Ammon's horn (tissue), 1 donor: Measurements from ENCODE around the gene METTL1.
A peak's percentile ranks its signal among the peaks of the same experiment; 100 is the strongest.
"Not testable (repeated sequence)": the region's sequence is repeated elsewhere in the genome, so short reads cannot be mapped to it uniquely, and the experiment has no call there.

Source experiments
- DNase-seq: peaks from one replicate; pipeline ENCODE4 v3.0.0-alpha.2; 2016; ENCODE audit warnings: low spot score

METTL1 gene

DNA sequence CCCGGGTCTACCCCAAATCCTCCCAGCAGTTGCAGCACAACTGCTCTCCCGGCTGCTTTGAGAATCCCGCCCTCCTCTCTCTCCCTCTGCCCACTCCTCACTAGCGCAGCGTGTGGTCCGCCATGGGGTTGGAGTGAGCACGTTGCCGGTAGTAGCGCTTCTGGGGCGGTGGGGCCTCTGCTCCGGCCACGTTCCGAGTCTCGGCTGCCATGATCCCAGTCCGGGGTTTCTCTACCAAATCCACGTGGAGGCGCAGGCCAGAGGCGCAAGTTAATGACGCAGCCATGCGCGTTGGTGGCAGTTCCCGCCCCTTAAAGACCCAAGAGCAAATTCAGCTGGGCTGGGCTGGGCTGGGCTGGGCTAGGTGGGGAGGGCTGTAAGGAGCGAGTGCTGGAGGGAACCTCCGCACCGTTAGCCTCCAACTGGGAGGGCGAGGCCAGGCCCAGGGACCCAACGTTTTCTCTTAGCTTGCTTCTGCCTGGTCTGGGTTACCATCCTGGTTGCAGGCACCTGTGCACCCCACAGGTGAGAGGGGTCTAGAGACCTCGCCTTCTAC is at the start of gene METTL1:
METTL1 (minus strand) TSS at position 233 of the 556 bp plus-strand sequence; CDS start at position 211, 22 bp downstream.
- DNase-seq, result peak; percentile 98

DNA sequence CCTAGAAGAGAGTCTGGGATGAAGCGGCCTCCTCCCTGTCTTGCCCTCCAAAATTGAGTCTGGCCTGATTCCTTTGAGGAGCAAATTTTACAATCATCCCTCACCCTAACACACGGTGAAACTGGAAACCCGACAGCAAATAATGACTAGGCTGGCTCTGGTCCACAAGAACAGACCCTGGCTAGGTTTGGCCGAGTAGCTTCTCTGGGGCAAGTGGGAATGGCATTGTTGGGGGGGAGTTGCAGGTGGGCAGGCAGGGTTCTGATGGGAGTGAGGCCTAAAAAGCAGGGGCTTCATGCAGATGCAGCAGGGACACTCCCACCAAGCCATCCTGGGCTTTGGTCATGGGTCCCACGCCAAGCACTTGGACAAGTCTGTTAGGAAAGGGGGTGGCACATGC is 49.1 kb upstream of the METTL1 start:
- DNase-seq, result not testable (repeated sequence)

DNA sequence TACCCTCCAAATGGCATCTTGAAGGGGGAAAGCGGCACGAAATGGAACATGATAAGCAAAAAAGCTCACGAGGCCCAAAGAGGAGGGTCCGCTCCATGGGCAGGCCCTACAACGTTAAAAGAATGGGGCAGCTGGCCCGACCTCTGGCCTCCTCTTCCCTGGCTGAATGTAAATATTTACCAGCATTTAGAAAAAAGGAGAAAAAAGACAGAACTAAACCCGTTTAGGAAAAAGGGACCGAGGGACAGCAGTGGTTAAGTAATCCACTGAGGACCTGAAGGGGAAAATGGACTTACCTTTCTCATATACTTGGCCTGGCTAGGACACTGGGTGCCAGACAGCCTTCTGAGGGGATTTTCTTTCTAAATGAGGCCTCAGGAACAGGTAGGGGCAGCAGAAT is 48.2 kb upstream of the METTL1 start:
- not testable (repeated sequence) for DNase-seq

DNA sequence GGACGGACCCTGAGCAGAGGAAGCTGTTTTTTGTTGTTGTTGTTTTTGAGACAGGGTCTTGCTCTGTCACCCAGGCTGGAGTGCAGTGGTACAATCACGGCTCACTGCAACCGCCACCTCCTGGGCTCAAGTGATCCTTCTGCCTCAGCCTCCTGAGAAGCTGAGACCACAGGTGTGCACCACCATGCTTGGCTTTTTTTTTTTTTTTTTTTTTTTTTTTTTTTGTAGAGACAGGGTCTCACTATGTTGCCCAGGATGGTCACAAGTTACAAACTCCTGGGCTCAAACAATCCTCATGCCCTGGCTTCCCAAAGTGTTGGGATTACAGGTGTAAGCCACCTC is 46.1 kb upstream of the METTL1 start:
- DNase-seq, result not testable (repeated sequence)

DNA sequence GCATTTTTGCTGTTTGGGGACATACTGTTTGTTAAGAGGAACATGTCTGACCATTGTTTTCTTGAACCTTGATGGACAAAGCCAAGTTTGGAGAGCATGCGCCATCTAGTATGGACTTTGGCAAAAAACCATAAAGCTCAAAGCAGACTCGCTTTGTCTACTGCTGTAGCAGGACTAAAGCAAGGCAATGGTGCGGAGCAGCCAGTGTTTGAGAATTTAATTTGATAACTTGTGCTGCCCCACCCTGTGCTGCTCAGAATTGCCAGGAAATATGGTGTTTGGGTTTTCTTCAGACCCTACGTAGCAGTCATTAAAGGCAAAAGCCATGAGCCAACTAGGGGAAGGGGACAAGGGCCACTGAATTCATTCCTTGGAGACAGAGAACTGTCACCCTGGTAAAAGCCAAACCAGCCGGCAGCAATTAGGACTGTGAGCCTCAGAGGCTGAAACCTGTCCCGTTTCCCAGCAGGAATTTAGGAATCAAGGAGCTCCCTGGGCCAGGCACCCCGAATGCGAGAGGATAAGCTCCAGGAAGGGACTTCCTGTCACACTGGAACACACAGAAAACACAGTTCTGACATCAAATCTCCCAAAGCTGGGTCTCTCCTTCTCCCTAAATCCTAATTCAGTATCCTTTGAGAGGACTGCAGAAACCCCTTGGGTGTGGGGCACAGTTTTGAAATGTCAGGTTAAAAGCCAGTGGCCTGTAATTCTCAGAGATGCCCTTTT is 45.5 kb upstream of the METTL1 start:
- no peak for DNase-seq

DNA sequence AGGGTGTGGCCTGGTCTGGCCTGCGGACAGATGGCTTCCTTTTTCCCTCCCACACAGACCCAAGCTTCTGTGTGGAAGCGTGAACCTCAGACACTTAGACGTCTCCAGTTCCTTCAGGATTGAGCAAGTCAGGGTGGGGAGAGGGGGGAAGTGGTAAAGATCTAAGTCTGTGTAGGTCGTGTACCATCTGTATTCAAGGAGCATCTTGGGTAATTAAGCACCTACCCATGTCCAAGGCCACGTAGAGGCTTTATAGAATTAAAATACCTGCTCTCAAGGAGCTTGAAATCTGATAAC is 44.9 kb upstream of the METTL1 start:
- DNase-seq, result no peak

DNA sequence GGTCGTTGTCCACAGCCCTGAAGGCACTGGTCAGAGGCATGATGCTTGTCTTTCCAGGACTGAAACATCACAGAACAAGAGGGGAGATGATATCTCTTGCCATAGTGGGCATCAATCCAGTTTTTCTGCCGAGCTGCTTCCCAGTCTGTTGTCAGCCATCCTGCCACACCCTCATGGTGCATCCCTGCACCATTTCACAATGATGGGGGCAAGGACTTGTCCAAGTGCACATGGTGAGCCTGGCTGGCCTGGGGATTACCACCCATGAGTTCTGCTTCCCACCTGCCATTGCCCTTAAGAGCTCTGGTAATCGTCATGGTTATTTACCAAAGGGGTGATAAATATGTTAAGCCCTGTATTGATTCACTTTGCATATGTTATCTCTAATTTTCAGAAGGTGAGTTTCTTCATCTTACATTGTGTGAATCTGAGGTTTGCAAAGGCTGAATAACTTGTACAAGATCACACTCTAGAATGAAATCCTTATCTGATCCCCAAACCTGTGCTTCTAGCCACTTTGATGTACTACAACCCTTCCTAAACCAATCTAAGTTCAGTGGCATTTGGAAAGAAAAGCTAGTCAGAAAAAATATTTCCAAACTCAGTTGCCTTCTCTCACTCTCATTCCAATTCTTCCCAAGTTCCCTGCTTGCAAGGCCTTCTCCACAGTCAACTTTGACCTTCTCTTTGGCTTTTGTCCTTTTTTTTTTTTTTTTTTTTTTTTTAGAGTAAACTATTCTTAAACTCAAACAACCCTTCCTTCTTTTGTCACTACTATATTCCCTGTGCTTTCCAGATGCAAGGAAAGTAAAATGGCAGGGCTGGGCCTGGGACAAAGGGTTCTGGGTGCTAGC is 44.3 kb upstream of the METTL1 start:
- DNase-seq, result no peak

DNA sequence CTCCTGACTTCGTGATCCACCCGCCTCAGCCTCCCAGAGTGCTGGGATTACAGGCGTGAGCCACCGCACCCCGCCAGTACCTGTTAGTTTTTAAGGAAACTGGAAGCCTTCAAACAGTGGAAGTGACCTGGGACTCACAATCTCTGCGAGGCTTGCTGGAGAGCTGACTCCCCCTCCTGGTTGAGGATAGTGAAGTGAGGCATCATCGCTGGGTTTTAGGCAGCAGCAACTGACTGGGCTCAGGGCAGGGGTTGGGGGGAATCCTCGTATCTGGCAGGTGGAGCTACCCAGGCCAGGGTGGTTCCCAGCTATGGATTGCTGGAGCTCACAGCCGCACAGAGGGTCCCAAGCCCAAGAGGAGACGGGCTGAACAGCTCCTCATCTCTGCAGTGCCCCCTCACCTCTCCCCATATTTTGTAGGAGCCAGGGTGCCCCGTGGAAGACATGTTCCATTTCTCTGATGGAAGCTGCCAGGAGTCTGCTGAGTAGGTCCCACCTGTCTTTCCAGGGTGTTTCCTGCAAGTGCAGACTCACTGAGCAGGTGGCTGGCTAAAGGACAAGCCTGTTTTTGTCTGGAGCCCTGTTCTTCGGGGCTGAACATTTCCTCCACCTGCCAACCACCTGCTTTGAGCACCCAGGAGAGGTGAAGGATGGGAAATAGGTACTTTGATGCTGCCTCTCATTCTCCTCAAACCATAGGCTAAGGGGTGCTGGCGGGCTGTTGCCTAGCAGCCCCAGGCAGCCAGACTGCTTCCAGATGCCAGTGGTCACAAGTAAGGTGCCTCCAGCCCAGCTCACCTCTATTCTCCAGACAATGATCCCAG is 43.5 kb upstream of the METTL1 start:
- no peak for DNase-seq

DNA sequence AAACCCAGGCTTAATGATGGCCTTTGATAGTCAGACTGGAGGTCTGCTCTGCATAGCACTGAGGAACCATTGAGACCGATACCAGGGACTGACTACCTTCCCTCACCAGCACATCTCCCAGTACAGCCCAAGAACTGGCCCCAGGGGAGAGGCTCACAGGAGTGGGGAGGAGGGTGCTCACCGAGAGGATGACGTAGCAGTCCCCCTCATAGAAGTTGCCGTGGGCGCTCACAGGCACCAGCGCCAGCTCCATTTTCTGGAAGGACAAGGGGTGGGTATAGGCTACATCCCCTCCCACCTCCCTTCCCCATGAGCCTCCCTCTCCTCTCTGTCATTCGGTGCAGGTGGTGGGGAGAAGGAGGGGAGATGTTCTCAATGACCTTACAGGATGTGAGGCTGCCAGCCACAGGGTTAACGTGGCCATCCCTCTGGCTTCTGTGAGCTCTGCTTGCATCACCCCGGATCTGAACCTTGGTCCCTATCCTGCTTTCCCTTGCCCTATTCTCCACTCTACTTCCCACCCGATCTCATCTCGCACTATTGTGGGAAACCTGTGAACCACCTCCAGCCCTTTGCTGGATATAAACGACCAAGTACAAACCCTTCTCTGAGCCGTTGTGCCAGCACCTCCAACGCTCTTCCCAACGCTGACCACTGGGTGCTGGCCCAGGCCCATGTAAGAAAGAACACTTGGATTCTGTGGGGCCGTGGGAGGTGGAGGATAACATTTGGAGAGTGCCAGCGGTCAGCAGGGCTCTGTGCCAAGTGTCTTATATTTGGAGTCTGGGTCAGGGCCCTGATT is 42.3 kb upstream of the METTL1 start:
- DNase-seq, result no peak

DNA sequence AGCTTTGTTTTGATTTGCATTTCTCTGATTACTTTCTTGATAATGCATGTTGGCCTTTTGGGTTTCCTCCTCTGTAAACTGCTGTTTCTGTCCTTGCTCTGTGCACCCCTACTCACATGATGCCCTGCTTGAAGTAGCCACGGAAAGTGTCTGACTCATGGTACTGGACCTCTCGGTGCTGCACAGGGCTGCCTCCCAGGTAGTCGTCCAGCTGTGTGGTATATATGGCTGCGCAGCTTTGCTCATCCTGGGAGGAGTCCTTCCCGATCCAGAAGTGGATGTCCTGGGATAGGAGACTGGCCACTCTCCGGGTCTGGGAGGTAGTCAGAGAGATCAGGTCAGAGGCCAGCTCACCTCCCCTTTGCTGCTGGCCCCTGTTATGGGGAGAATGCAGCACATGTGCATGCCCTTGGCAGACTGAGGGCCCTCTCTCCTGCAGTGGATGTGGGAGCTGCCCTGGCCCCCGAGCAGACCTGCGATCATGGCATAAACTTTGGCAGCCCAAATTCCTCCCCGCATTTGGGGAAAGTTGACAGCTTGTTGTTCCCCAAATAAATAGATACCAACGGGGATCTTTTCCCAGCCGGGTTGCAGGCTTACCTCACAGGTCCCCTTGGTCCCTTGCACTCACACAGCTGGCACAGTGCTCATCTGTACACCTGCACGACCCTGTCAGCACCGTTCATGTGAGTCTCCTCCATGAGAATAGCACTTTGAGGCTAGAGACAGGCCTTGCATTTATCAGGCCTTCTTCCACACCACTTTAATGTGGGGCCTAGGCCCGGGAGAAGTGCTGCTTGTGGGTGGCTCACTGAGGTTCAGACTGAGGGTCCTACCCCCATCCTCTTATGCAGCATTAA is 41.4 kb upstream of the METTL1 start:
- no peak for DNase-seq

- DNase-seq, result no peak
Observed at GRCh38 chr12:57811028-57811755, 39.3 kb upstream of the METTL1 start.

DNA sequence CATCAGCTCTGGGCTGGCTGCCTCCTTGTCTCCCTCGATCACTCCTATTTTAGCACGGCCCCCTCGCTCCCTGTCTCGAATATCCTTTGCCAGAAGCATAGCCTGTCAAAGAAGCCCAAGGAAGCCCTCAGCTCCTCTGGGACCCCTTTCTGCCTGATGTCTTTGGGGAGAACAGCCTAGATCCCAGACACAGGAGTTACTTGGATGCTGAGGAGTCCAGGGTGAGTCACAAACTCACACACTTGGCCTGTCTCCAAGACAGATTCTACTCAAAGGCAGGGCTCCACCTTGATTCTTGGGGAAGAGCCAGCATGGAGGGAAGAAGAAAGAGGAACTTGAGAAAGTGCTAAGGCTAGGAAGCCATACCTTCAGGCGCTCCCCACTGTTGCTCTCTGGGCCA is 38.5 kb upstream of the METTL1 start:
- no peak for DNase-seq

DNA sequence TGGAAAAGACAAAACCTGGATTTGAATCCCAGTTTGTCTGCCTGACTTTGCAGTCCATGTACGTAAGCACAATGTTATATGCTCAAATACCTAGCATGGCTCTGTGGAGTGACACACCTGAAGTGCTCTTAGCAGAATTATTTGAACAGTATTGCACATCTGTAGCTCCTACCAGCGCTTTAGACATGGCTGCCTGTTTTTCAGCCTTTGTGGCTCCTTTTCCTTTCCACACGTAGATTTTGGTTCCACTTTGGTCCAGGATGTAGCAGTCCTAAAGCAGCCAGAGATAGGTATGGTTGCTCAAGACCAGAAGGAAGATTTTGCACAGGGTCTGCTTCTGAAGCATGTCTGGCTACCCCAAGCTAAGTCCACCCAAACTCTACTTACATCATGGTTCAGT is 37.5 kb upstream of the METTL1 start:
- no peak for DNase-seq

GRCh38 chr12:57808351-57808750 is 36.4 kb upstream of the METTL1 start:
- no peak for DNase-seq

DNA sequence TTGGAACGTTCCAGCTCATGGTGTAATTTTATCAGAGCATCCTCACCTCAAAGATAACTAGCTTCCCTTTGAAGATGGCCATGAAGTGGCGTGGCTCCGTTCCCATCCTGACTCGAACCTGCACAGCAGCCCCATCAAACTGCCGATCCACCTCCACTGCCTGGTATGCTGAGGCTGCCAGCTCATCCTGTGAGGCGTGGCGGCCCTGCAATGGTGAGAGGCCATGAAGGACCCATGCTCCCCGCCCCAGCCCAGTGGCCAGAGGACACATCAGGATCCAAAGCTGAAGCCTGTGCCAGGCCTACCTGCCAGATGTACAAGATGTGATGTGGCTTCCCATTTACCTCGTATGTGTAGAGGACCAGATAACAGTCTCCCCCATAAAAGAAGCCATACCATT is 35.4 kb upstream of the METTL1 start:
- DNase-seq, result no peak

- no peak for DNase-seq
Observed at GRCh38 chr12:57806677-57807076, 34.8 kb upstream of the METTL1 start.

DNA sequence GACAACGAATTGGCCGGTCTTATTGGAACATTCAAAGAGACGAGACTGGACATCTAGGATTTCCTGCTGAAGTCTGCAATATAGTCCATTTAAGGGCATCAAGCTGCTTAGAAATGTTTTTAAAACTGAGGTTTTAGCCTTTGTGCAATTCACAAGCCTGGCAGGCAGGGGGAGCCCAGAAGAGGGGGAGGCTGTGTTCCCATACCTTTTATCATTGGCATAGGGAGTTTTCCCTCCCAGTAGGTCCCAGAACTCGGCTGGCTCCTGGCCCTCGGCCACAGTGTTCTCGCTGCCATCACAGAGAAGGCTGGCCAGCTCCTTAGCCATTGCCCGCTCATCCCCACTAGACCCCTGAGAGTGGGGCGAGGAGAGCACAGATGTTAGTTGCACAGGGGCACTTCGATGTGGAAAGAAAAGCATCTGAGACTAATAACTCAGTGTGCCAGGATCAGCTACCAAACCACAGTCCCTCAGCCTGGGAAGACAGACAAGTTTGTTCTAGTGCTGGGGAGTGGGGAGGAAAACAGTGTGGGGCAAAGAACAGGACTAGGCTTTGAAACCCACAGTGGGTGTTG is 31.5 kb upstream of the METTL1 start:
- peak; percentile 49 for DNase-seq

DNA sequence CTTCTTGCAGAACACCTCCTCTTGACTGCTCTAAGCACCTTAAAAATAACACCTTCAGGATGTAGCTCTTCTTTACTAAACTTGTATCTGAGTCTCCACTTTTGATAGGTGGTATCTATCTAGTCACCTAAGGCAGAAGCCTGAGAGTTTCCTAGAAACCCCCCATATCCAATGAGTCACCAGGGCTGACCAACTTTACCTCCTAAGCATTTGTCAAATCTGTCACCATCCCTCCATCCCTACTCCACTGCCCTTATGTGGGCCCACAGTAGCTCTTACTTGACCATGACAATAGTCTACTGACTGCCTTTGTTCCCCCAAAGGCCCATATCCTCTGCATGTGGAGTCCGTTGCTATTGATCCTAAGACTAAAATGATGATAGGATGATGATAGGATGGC is 30.7 kb upstream of the METTL1 start:
- DNase-seq, result no peak

DNA sequence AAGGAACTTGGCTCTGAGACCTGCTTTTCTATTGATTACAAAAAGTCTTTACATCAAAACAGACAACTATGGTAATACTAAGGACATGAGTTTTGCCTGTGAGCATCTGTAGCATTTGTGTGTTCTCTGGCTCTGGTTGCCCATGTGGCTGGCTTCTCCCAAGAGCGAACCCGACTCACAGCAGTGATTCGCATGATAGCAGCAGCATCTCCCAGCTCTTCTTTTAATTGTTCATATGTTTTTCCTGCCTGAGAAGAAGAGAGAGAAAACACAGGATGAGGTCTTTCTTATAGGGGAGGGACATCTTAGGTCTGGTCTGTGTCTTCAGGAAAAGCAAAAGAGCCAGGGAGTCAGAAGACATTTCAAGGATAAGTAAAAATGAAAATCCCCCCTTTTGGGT is 29.1 kb upstream of the METTL1 start:
- DNase-seq, result no peak

- DNase-seq, result no peak
Observed at GRCh38 chr12:57797933-57798332, 26.0 kb upstream of the METTL1 start.
